Measurements from ENCODE around the gene SLC27A2. TPM values are rescaled to one million over a fixed set of nuclear protein-coding genes. Genes with fewer than 3 reads are reported as not detected.

Gene SLC27A2
- total RNA-seq, 1 donor = under 0.01 TPM

DNA sequence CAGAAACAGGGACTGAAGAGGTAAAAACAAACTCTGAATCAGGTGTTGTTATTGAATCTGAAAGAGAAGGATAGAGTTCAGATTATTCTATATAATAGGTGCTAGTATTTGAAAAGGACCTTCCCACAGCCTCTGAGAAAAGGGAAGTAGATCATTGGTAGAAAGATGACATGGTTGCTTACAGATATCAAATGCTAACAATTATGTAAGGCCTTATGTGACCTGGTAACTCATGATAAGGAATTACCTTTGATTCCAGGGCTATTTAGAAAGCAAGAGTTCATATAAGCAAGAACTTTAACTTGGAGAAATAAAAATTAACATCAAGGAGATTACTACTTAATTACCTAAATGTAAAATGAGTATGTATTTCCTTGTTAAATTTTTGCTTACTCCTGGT lies 7.6 kb downstream of the SLC27A2 start:
- DNase-seq (ENCODE audit: low read depth) = no peak
- no peak for TF ChIP-seq CTCF (IDR thresholded peaks at IDR 0.05; ENCODE audit: insufficient read depth, low read depth, low read length)
- H3K4me3 ChIP-seq (ENCODE audit: low read depth, low read length) = no peak overlapping the region

- no peak for TF ChIP-seq CTCF (IDR thresholded peaks at IDR 0.05; ENCODE audit: insufficient read depth, low read depth, low read length)
- no peak overlapping the region for H3K4me3 ChIP-seq (ENCODE audit: low read depth, low read length)
- DNase-seq (ENCODE audit: low read depth) = no peak
Observed at GRCh38 chr15:50190166-50190570, 8.2 kb downstream of the SLC27A2 start.

DNA sequence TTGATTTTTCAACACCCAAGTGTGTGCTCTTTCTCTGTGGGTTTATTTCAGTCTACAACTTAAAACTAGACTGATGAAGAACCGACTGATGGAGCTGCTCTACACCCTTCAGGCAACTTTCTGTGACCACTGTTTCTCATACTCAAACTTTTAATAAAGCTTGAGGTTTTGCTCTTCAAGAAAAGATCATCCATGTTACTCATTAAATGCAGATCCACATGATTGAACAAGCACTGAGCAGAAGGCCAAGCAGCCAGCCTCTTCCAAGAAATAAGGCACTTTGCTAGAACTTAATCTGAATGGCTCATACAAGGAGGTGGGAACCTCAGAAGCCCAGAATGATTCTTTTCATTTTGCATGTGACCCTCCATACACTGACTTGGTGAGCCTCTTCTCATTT lies 8.7 kb downstream of the SLC27A2 start:
- DNase-seq (ENCODE audit: low read depth) = no peak
- no peak for TF ChIP-seq CTCF (IDR thresholded peaks at IDR 0.05; ENCODE audit: insufficient read depth, low read depth, low read length)
- no peak overlapping the region for H3K4me3 ChIP-seq (ENCODE audit: low read depth, low read length)

DNA sequence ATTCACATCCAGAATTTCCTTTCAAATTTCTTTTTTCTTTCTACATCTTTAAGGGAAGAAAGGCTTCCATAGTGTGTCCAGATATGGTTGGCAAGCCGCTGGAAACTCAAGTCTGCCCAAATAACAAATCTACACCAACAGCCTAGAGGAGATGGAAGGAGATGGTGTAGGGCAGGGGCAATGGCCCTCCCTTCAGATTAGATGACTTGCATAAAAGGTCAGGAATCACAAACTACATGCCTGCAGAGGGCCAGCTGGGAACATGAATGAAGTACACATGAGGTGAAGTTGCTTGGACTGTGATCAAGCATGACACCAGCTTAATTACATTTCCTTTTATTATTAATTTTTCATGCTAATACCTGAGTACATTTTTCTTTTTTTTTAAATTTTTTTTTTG lies 10.2 kb downstream of the SLC27A2 start:
- TF ChIP-seq CTCF (IDR thresholded peaks at IDR 0.05; ENCODE audit: insufficient read depth, low read depth, low read length) = no peak
- no peak for DNase-seq (ENCODE audit: low read depth)
- no peak overlapping the region for H3K4me3 ChIP-seq (ENCODE audit: low read depth, low read length)

DNA sequence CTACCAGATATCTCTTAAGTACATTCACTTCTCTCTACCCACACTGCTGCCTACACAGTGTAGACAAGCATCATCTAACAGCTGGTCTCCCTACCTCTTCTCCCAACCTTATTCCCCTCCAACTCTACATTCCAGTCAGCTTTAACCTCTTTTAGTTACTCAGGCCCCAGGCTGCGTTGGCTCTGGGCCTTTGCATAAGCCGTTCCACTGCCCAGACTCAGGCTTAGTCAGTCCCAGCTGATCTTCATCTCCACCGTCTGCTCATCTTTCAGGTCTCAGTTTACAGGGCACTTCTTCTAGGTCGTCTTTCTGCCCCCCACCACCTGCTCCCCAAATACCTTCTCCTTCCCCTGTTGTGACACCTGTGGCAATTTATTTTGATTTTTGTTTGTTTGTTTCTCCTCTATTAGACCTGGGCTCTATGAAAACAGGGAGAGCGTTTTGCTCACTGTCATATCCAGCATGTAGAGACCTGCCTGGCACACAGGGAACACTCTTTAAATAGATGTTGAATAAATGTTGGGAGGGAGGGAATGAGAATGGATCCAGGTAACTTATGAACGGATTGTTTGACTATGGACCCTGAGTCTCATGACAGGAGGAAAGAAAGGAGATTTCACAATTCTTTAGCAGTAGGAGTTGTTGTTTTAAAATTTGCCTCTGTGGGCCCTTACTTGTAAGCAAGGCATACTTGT lies 11.1 kb downstream of the SLC27A2 start:
- TF ChIP-seq CTCF (IDR thresholded peaks at IDR 0.05; ENCODE audit: insufficient read depth, low read depth, low read length) = no peak
- H3K4me3 ChIP-seq (ENCODE audit: low read depth, low read length) = no peak overlapping the region
- DNase-seq (ENCODE audit: low read depth) = no peak

- no peak overlapping the region for H3K4me3 ChIP-seq (ENCODE audit: low read depth, low read length)
- DNase-seq (ENCODE audit: low read depth) = peak; percentile 65
- no peak for TF ChIP-seq CTCF (IDR thresholded peaks at IDR 0.05; ENCODE audit: insufficient read depth, low read depth, low read length)
Observed at GRCh38 chr15:50202003-50202402, 20.0 kb downstream of the SLC27A2 start.

- no peak overlapping the region for H3K4me3 ChIP-seq (ENCODE audit: low read depth, low read length)
- TF ChIP-seq CTCF (IDR thresholded peaks at IDR 0.05; ENCODE audit: insufficient read depth, low read depth, low read length) = no peak
- no peak for DNase-seq (ENCODE audit: low read depth)
Observed at GRCh38 chr15:50206020-50206419, 24.0 kb downstream of the SLC27A2 start.
